Fibroblast of peridontal ligament (primary cell): ENCODE measurements around the gene MRPS10.
A peak's percentile ranks its signal among the peaks of the same experiment; 100 is the strongest.
"Not testable (repeated sequence)": the region's sequence is repeated elsewhere in the genome, so short reads cannot be mapped to it uniquely, and the experiment has no call there.

Experiments
- DNase-seq: peaks from one replicate; pipeline ENCODE4 v3.0.0-alpha.2; 2010; ENCODE audit errors: extremely low read depth

MRPS10 gene

DNA sequence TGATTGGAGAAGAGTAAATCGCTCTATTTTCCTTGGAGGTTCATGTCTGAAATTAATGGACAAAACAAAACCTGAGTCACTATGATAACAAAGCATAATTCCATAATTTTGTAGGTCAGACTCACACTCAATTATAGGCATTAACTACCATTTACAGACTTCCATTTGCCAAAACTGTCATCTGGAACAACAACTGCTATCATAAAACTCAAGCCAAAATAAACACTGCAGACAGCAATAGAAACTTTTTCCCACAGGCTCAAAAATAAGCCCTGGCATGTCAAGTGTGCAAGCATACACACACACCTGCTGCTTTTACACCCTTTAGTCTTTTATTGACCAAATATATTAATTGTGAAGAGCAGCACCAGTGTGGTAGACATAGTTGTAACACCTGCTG lies 7.1 kb downstream of the MRPS10 start:
- DNase-seq = no peak

DNA sequence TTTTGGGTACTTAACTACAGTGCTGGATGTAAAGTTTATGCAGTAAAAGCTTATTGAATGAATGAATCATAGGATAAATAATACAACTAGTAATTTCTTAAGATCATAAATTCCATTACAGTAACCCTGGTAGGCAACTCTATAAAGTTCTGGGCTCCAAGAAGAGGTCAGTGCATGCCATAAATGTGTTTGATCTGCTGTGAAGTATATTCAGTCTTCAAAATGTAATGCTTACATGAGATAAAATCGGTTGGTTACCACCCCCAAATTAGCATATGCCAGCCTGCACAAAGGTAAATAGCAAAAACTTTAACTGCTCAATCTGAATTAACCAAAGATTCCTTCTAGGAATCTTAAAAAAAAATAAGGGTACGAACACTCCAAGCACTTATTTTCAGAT lies 10.1 kb downstream of the MRPS10 start:
- not testable (repeated sequence) for DNase-seq

DNA sequence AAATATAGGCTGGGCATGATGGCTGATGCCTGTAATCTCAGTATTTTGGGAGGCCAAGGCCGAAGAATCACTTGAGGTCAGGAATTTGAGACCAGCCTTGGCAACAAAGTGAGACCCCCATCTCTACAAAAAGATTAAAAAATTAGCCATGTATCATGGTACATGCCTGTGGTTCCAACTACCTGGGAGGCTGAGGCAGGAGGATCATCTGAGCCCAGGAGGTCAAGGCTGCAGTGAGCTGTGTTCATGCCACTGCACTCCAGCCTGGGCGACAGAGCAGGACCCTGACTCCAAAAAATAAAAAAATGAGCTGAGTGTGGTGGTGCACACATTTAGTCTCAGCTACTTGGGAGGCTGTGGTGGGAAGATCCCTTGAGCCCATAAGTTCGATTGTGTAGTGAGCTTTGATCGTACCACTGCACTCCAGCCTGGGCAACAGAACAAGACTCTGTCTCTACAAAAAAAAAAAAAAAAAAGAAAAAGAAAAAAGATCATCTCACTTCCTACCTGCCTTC lies 12.8 kb downstream of the MRPS10 start:
- no peak for DNase-seq

DNA sequence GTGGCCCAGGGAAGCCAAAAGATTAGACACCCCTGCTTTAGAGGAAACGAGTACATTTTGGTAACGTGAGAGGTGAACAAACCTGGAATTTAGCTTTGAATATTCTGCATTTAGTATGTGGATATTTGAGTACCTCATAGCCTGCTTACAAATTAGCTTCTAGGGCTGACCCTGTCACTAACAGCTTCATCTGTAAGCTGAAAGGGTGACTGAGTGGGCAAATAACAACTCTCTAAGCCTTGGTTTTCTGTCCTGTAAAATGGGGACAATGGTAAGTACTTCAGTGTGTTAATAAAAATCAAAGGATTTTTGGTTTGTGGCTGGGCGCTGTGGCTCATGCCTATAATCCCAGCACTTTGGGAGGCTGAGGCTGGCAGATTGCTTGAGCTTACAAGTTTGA lies 14.5 kb downstream of the MRPS10 start:
- no peak for DNase-seq

DNA sequence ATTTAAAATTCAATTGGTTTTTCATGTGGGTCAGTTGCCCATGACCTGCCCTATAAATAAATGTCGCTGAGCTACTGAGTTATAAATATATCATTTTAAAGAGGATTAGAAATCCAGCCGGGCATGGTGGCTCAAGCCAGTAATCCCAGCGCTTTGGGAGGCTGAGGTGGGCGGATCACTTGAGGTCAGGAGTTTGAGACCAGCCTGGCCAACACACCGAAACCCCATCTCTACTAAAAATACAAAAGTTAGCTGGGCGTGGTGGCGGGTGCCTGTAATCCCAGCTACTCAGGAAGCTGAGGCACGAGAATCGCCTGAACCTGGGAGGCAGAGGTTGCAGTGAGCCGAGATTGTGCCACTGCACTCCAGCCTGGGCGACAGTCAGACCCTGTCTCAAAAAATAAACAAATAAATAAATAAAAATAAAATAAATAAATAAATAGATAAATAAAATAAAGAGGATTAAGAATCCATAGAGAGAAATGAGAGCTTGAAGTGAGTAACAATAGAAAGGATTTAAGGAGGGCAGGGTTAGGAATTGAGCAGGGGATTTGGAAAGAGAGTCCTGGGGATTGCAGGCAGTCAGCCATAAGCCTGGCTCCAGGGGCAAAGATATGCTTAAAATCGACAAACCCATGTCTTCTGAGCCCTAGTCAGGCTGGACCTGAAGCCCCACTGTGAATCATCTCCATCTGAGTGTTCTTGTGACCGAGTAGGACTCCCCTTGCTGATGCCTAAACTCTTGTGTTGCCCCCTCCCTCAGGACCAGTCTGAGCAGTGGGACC lies 15.3 kb downstream of the MRPS10 start:
- DNase-seq = not testable (repeated sequence)

DNA sequence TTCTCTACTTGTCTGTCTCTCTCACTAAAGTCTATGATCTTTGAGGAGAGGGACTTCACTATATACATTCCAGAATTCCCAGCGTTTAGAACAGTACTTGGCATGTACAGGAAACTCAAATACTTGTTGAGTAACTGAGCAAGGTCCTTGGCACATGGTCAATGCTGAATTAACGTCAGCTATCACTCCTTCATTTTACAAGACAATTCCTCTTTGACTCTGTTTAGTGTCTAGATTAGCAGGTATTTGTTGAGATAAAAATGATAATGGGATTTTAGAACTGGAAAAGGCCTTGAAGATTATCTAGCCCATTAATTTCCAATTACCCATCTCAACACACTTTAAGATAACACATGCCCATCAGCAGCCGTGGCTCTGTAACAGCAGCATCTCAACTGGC lies 16.3 kb downstream of the MRPS10 start:
- DNase-seq = no peak

DNA sequence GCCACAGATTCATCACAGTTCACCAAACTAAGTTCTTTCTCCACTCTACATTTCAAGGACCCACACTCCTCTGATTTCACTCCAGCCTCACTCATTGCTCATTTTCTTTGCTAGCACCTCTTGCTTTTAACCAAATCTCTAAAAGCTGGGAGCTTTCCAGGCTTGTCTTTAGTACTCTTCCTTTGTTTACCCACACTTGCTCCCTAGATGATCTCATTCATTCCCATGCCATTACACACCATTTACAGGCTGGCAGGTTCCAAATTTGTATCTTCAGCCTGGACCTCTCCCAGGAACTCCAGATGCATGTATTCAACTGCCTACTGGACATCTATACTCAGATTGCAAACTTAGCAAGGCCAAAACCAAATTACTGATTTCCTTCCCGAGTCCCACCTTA lies 17.6 kb downstream of the MRPS10 start:
- peak; percentile 99 for DNase-seq

DNA sequence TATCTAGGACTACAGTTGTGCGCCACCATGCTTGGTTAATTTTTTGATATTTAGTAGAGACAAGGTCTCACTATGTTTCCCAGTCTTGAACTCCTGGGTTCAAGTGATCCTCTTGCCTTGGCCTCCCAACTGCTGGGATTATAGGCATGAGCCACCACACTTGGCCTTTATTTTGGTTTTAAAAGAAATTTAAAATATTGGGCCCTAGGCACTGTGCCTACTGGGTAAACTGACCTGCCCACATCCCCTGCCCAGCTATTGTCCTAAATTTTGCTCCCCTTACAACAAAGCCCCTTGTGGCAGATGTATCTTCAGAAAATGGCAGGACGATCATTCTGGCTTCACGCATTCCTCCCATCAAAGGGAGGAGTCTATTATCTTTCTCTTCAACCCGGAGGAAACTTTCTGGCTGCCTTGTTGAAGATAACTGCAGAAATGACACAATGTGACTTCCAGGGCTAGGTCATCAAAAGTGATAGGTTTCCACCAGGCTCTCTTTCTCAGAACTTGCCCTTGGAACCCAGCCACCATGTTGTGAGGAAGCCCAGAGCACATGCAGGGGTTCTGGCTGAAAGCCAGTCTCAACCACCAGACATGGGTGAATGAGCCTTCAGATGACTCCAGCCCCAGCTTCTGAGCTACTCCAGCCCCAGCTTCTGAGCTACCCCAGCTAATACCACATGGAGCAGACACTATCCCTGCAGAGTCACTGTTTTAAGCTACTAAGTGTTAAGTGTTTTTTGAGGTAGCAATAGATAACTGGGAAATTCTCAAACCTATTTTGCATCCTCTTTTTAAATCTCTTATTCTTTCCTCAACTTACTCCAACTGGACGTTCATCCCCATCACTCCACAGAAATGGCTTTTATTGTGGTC lies 18.3 kb downstream of the MRPS10 start:
- DNase-seq = peak; percentile 70

DNA sequence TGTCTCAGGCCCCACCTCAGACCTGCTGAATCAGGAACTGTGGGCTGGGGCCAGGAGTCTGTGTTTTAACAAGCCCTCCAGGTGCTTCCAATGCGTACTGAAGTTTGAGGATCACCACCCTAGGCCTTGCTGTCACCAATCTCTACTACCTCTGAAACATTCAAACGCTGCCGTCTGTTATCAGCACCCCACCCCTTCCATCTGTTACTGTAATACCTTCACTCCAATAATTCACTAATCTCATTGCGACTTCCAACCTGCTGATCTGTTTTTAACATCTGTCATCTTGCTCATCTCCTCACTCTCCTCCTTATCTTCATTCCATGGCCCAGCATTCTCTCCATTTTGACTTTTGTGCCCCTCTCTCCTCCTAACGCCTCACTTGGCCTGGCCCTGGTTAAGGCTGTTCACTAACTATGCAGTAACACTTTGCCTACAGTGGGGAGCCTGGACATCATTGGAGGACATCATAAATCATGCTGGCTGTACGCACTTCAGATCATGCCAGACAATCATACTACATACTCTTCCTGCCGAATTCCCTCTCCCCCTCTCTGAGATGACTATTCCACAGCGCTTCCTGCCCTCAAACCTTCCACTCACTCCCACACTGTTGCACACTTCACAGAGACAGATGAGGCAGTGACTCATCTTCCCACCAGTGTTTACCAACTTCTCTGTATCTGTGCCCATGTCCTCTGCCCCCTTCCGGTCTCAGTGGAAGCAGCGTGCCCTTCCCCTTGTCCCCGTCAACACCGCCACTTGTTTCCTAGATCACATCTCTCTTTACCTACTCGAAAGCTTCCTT lies 19.9 kb downstream of the MRPS10 start:
- DNase-seq = peak; percentile 44

DNA sequence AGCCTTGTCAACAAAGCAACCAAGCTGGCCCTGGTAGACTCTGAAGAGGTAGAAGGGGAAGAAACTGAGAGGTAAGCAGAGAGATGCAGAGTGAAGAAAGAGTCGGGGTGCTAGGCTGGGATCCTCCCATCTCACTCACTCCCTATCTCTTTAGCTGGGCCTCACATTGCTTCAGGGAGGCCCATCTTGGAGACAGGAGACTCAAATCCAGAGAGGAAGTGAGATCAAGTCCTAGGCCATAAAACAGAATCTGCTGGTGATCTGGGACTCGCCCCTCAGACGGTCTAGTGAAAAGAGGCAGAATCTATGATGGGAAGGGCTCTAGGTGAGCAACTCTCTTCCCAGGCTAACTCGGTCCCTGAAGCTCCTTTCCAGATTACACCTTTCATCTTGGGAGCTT lies 22.2 kb downstream of the MRPS10 start:
- DNase-seq = no peak

DNA sequence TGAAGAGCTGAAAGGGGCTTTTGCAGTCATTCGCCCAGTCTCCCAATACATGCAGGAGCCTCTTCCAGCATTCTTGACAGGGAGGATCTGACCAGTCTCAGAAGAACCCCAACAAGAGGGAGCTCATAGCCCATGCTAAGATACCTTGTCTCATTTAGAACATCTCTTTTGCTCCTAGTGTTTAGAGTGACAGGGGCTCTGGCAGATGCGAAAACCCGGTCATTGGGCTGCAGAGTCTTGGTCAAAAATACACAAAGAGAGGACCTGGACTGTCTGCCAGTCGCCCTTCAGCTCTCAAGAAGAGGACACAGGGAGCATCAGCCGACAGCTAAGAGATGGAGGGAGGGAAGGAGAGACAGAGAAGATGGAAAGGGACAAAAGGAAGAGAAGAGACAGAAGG lies 23.6 kb downstream of the MRPS10 start:
- DNase-seq = no peak

DNA sequence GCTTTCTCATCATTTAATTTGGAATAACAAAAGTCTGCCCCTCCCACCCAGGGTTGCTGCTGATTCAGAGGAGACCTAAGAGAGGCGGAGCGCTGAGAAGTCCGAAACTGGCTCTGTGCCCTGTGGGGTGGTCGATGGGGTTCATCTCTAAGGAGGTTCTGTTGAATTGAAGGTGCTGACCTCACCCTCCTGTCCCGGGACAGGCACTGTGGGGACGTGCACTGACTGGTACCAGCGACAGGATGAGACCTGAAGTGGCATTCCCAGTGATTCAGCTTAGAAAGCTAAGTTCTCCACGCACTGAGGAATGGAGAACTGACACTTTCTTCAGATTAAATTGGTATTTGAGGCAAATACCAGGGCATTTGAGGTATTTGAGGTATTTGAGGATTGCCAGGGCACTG lies 24.2 kb downstream of the MRPS10 start:
- peak; percentile 24 for DNase-seq

DNA sequence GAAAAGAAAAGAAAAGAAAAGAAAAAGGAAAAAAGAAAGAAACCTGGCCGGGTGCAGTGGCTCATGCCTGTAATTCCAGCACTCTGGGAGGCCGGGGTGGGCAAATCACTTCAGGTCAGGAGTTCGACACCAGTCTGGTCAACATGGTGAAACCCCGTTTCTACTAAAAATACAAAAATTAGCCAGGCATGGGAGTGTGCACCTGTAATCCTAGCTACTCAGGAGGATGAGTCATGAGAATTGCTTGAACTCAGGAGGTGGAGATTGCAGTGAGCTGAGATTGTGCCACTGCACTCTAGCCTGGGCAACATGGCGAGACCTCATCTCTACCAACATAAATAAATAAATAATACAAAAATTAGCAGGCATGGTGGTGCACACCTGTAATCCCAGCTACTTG lies 25.3 kb downstream of the MRPS10 start:
- not testable (repeated sequence) for DNase-seq

DNA sequence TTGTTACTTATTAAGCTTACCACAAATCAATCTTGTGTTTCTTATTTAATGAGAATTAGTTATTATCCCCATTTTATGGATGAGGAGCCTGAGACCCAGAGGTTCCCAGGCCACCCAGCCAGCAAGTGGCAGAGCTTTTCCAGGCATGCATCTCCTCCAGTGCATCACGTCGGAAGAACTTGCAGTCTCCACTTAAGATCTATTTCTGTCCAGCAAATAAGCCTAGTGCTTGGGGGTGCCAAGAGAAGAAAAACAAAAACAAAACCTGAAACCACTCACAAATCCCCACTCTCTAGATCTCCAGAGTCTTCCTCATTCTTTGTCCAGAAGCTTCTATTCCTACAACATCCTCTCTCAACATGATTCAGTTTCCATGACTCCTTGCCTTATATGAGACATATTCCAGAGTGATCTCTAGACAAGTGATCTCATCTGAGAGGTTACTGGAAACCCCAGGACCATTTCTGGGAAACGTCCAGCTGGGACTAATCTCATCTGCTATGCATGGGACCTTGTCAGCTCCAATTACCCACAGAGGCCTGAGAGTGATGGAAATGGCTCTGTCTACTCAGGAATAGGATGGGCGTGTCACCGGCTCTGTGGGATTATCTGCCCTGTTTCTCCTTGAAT lies 27.0 kb downstream of the MRPS10 start:
- peak; percentile 74 for DNase-seq

DNA sequence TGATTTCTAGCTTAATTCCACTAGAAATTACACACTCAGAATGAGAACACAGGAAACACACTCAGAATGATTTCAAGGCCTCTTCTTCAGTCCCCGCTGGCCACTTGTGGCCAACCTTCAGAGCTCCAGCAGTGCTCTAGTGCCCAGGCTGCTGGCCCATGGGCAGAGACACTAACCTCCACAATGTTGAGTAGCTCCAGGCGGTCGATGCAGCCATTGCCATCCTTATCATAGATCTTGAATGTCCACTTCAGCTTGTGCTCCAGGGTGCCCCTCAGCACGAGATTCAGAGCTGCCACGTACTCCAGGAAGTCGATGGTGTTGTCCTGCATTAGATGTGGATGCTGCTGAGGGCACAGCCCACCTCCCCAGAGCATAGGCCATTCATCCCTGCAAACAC lies 29.3 kb downstream of the MRPS10 start:
- no peak for DNase-seq

DNA sequence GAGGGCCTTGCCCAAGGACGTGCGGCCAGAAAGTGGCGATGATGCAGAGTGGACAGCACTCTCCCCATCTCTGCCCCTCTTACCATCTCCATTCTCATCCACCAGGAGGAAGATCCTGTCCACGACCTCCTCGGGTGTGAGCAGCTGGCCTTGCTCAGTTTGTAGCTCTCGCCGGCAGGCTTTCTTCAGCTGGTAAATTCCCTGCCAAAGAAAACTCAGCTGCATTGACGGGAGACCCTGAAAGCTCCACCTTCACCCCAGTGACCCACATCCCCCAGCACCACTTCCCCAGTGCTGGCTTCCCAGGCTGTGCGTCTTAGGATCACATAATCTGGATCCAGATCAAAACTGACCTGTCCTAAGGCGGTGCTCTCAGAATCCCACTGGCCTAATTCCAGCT lies 32.1 kb downstream of the MRPS10 start:
- no peak for DNase-seq

DNA sequence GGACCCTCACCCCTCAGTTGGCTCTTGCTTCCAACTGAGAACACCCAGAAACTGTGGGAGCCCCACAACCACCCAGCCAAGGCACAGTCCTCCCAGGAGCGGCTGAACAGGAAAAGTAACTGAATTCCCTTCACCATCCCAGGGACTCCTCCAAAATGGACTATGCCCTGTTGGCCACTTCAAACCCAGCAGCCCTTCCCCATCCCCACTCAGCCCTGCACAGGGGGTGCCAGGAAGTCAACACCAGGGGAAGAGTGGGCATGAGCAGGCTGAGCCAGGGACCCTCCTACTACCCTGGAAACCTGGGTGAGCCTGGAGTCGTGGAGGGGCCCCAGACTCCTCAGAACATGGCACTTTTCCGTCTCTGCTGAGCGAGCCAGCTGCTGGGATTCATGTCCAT lies 33.2 kb downstream of the MRPS10 start:
- no peak for DNase-seq

DNA sequence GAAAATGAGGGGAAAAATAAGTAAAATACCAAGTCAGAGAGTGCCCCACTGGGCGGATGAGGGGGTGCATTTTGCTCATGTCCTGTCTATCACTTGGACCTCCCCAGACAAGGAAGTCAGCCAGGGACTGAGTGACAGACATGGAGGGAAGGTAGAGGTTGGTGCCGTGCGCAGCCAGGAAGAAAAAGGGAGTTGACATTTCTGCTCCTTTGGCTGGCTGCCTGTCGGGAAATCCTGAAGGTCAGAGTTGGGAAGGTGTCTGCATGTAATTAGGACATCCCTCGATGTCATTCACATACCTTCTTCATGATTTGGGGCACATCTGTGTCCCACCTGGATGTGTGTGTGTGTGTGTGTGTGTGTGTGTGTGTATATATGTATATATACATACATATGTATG lies 35.6 kb downstream of the MRPS10 start:
- DNase-seq = no peak

DNA sequence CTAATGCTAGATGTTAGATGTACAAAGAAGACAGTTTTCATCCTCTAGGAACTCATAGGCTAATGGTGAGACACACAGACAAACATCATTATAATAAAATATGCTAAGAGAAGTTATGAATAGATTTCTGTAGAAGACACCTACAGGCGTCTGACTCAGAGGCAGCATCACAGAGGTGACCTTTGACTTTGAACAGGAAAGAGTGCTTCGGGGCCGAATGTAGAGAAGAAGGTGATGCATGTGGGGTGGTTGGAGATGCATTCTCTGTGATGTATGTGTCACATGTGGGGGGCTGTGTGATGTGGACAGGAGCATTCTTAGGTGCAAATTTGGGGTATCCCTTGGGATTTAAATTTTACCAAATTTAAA lies 37.7 kb downstream of the MRPS10 start:
- DNase-seq = no peak

DNA sequence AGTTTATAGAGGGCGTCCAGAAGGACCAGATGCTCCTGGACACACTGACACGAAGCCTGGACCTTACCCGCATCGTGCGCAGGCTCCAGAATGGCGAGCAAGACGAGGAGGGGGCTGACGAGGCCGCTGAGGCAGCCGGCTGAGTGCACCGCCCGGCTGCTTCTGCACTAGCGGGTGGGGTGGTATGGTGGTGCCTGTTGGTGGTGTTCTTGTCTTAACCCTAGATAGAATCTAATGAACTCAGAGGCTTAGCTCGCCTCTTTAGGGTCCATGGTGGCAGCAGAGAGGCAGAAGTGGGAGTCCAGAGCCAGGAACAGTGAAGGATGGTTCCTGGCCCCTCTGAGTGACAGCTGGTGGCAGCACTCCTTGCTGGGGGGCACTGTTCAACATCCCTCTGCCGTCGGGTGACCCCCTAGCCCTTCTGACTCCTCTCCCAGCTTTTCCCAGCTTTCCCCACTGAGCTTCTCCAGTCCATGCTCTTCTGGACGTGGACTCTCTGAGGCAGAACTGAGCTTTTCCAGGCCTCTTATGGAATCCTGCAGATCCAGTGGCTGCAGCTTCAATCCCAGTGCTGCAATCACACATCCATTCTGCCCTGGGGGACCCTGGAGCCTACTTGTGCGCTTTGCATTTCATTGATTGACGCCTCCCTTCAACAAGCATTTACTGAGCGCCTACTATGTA lies 38.3 kb downstream of the MRPS10 start:
- no peak for DNase-seq
